Activated T-helper 17 cell treated with anti-CD3 and anti-CD28 coated beads, Interleukin-2, amount 50 U/mL, for 72 hours (primary cell): ENCODE results near the gene CORO2B. TPM values are rescaled to one million over a fixed set of nuclear protein-coding genes. Genes with fewer than 3 reads are reported as not detected.

Source experiments
- ATAC-seq: fragments of 150-1000 bp; cut with Tn5 transposase; replicated peaks from 2 replicates; pipeline ENCODE4 v1.10.0; 2021; ENCODE audit warnings: mild to moderate bottlenecking, moderate library complexity
- H3K27ac Mint-ChIP-seq: one replicate; pipeline ENCODE4 v1.8.0; 2022; ENCODE audit warnings: mixed read lengths
- H3K27me3 Mint-ChIP-seq: one replicate; pipeline ENCODE4 v1.8.0; 2022; ENCODE audit warnings: mixed read lengths
- H3K36me3 Mint-ChIP-seq: one replicate; pipeline ENCODE4 v1.8.0; 2022; ENCODE audit warnings: low read depth, mild to moderate bottlenecking, mixed read lengths
- H3K4me1 Mint-ChIP-seq: one replicate; pipeline ENCODE4 v1.8.0; 2022; ENCODE audit warnings: mixed read lengths
- H3K4me3 Mint-ChIP-seq: one replicate; pipeline ENCODE4 v1.8.0; 2022; ENCODE audit warnings: mild to moderate bottlenecking, mixed read lengths
- H3K9me3 Mint-ChIP-seq: one replicate; pipeline ENCODE4 v1.8.0; 2022; ENCODE audit warnings: mixed read lengths
- total RNA-seq, 2 donors: library from RNA; stranded (reverse); gene quantifications; one replicate each; pipeline ENCODE4 v1.2.3, GENCODE V29; 2022

The CORO2B gene
- total RNA-seq, 2 donors from 2014 or later, result 0.26 TPM; not detected in 1

DNA sequence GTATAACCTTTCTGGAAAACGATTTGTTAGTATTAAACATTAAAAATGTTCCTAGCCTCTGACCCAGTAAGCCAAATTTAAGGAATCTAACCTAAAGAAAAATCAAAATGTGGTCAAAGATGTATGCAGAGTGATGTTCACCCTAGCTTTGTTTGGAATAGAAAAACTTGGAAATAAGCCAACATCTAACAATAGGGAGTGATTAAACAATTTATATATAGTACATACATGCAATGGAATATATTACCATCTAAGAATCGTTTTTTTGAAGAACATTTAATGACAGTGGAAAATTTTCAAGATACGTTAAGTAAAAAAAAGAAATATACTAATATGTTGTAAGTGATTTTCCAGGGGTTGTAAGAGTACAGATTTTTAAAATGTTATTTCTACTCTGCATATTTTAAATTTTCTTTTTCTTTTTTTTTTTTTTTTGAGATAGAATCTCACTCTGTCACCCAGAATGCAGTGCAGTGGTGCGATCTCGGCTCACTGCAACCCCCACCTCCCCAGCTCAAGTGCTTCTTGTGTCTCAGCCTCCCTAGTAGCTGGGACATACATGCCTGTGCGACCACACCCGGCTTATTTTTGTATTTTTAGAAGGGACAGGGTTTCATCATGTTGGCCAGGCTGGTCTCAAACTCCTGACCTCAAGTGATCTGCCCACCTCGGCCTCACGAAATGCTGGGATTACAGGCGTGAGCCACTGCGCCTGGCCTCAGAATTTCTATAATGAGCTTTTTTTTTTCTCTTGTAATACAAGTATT, 187.0 kb downstream of the CORO2B start:
- no peaks in the 10 kb centered on the region for H3K4me1 Mint-ChIP-seq
- H3K4me3 Mint-ChIP-seq, result no peak overlapping the region
- H3K27me3 Mint-ChIP-seq, result peaks cover 6% of the 10 kb centered on the region
- ATAC-seq, result no peak
- H3K9me3 Mint-ChIP-seq, result no peaks in the 10 kb centered on the region
- H3K27ac Mint-ChIP-seq, result no peak overlapping the region
- H3K36me3 Mint-ChIP-seq, result no peaks in the 10 kb centered on the region

DNA sequence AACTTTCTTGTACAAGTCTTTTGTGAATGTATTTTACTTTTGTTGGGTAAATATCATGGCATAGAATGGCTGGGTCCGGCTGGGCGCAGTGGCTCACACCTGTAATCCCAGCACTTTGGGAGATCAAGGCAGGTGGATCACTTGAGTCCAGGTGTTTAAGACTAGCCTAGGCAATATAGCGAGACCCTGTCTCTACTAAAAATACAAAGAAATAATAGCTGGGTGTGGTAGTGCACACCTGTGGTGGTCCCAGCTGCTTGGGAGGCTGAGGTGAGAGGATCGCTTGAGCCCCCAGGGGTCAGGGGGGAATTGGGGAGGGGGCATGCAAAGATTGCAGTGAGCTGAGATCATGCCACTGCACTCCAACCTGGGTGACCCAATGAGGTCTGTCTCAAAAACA, 189.0 kb downstream of the CORO2B start:
- Mint-ChIP-seq H3K27me3 (peaks cover 6% of the 10 kb centered on the region), H3K9me3 (no peaks in the 10 kb centered on the region), H3K4me1 (peaks cover 6% of the 10 kb centered on the region), H3K4me3 (no peak overlapping the region), H3K36me3 (no peaks in the 10 kb centered on the region), H3K27ac (no peak overlapping the region)
- ATAC-seq, result no peak

DNA sequence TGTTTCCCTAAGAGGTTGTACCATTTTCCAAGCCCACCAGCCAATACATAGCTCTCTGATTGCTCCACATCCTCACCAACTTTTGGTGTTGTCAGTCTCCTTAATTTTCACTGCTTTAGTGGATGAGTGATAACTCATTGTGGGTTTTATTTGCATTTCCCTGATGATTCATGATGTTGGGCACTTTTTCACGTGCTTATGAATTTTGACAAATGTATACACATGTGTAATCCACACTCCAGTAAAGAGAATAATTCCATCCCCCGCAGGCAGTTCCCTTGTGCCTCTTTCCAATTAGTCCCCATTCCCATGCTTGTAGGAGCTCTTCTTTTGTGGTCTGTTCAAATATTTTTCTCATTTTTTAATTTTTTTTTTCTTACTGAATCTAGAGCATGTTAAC, 189.5 kb downstream of the CORO2B start:
- no peak overlapping the region for H3K27ac Mint-ChIP-seq
- peaks cover 6% of the 10 kb centered on the region for H3K27me3 Mint-ChIP-seq
- H3K4me1 Mint-ChIP-seq, result peaks cover 6% of the 10 kb centered on the region
- no peak overlapping the region for H3K4me3 Mint-ChIP-seq
- ATAC-seq, result peak; percentile 52
- H3K9me3 Mint-ChIP-seq, result no peaks in the 10 kb centered on the region
- H3K36me3 Mint-ChIP-seq, result no peaks in the 10 kb centered on the region

DNA sequence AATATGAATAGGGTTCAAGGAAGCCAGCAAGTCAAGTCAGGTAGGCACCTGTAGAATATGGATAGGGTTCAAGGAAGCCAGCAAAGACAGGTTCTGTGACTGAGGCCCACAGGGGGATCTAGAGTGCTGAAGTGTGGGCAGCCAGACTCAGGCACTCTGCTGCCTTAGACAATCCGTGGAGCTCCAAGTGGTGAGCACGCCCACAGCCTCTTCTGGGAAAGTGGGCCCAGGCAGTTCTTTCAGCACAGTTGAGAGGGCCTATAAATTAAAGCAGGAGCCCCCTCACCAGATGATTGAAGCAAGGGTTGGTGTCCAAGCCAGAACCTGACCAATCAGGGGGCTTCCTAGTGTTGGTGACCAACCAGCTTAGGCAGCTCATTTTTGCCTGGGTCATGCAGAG, 190.9 kb downstream of the CORO2B start:
- no peak for ATAC-seq
- no peaks in the 10 kb centered on the region for H3K9me3 Mint-ChIP-seq
- no peaks in the 10 kb centered on the region for H3K36me3 Mint-ChIP-seq
- H3K27ac Mint-ChIP-seq, result no peak overlapping the region
- H3K27me3 Mint-ChIP-seq, result peaks cover 3% of the 10 kb centered on the region
- peaks cover 6% of the 10 kb centered on the region for H3K4me1 Mint-ChIP-seq
- H3K4me3 Mint-ChIP-seq, result no peak overlapping the region

DNA sequence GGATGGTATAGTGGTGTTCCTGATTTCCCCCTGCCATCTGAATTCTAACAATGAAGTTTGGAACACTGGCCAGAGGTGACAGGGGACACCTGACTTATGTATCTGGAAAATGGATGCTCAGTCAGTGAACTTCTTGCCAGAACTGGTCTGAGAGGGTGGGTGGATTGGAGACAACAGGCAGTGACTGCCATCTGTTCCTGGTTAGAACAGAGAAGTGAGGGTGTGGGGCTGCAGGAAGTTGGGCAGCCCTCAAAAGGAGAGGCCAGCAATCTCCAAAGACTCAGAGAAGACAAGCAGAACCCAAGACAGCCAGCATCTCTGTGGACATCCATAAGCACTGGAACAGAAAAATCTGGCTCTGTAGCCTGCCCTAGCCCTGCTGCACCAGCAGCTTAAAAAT, 191.4 kb downstream of the CORO2B start:
- Mint-ChIP-seq H3K27ac (no peak overlapping the region), H3K36me3 (no peaks in the 10 kb centered on the region), H3K9me3 (no peaks in the 10 kb centered on the region), H3K4me1 (peaks cover 6% of the 10 kb centered on the region), H3K27me3 (peaks cover under 1% of the 10 kb centered on the region), H3K4me3 (no peak overlapping the region)
- no peak for ATAC-seq

DNA sequence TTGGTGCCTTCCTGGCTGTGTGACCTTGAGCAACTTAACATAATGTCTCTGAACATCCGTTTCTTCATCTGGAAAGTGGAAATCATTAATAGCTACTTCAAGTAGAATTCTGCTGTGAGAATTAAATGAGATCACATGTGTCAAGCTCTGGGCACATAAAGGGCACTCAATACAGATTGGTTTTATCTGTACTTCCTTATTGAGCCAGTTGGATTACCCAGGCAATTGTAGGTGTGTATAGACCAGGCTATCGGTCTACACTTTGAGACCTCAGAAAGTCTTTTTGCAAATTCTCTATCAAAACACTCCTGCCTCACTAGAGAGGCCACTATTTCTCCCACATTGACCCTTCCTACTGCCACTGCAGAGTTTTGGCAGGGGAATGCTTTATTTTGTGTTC, 194.2 kb downstream of the CORO2B start:
- ATAC-seq, result no peak
- Mint-ChIP-seq H3K27me3 (no peaks in the 10 kb centered on the region), H3K9me3 (no peaks in the 10 kb centered on the region), H3K27ac (no peak overlapping the region), H3K4me3 (no peak overlapping the region), H3K4me1 (peaks cover 6% of the 10 kb centered on the region), H3K36me3 (peaks cover 8% of the 10 kb centered on the region)

DNA sequence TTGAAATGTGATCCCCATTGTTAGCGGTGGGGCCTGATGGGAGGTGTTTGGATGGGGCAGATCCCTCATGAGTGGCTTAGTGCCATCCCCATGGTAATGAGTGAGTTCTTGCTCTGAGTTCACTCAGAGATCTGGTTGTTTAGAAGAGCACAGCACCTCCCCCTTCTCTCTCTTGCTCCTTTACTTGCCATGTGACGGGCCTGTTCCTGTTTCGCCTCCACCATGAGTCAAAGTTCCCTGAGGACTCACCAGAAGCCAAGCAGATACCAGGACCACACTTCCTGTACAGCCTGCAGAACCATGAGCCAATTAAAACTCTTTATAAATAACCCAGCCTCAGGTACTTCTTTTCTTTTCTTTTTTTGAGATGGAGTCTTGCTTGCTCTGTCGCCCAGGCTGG, 195.3 kb downstream of the CORO2B start:
- H3K9me3 Mint-ChIP-seq, result no peaks in the 10 kb centered on the region
- peaks cover 6% of the 10 kb centered on the region for H3K4me1 Mint-ChIP-seq
- ATAC-seq, result peak; percentile 11

DNA sequence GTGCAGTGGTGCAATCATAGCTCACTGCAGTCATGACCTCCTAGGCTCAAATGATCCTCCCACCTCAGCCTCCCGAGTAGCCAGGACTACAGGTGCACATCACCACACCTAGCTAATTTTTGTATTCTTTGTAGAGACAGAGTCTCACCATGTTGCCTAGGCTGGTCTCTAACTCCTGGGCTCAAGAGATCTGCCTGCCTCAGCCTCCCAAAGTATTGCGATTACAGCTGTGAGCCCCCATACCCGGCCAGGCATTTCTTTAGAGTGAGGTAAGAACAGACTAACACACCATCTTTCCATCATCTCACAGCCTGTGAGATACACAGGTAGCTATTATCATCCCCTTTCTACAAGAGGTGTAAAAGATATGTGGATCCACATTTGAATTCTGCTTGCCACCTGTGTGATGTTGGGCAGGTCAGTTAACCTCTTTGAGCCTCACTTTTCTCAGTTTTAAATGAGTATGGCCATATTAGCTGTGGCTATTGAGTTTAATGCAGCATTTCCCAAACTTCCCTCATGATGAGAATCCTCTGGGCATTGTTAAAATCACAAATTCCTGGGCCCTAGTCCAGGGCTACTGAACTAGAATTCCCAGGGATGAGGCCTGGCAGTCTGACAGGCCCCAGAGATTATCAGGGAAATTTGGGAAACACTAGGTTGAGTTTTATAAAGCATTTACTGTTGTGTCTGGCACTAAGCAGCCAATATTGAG, 195.9 kb downstream of the CORO2B start:
- H3K4me1 Mint-ChIP-seq, result peaks cover 6% of the 10 kb centered on the region
- ATAC-seq, result no peak
- H3K27ac Mint-ChIP-seq, result no peak overlapping the region

More for the DNA sequence above, 195.3 kb downstream of the CORO2B start:
- H3K4me3 Mint-ChIP-seq, result no peak overlapping the region
- H3K27me3 Mint-ChIP-seq, result no peaks in the 10 kb centered on the region
- H3K27ac Mint-ChIP-seq, result no peak overlapping the region
- H3K36me3 Mint-ChIP-seq, result peaks cover 19% of the 10 kb centered on the region

DNA sequence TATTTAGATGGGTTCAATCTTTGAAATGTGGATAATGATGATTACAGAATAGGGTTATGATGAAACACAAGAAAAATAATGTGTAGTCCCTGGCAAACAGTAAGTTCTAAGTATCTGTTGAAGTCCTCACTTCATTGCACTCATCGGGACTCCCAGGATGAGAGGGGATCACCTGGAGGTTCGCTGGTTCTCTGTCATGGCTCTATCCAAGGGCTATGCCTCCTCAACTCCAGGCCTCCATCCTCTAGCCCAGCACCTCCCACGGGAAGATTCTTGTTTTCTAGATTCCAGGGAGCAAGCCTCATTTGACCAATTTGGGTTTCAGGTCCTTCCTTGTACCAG, 196.4 kb downstream of the CORO2B start:
- H3K9me3 Mint-ChIP-seq, result no peaks in the 10 kb centered on the region
- H3K36me3 Mint-ChIP-seq, result peaks cover 30% of the 10 kb centered on the region
- no peak overlapping the region for H3K27ac Mint-ChIP-seq
- H3K4me3 Mint-ChIP-seq, result no peak overlapping the region
- H3K27me3 Mint-ChIP-seq, result no peaks in the 10 kb centered on the region
- no peak for ATAC-seq
- peaks cover 6% of the 10 kb centered on the region for H3K4me1 Mint-ChIP-seq

More for the DNA sequence above, 195.9 kb downstream of the CORO2B start:
- Mint-ChIP-seq H3K36me3 (peaks cover 24% of the 10 kb centered on the region), H3K27me3 (no peaks in the 10 kb centered on the region), H3K9me3 (no peaks in the 10 kb centered on the region), H3K4me3 (no peak overlapping the region)

DNA sequence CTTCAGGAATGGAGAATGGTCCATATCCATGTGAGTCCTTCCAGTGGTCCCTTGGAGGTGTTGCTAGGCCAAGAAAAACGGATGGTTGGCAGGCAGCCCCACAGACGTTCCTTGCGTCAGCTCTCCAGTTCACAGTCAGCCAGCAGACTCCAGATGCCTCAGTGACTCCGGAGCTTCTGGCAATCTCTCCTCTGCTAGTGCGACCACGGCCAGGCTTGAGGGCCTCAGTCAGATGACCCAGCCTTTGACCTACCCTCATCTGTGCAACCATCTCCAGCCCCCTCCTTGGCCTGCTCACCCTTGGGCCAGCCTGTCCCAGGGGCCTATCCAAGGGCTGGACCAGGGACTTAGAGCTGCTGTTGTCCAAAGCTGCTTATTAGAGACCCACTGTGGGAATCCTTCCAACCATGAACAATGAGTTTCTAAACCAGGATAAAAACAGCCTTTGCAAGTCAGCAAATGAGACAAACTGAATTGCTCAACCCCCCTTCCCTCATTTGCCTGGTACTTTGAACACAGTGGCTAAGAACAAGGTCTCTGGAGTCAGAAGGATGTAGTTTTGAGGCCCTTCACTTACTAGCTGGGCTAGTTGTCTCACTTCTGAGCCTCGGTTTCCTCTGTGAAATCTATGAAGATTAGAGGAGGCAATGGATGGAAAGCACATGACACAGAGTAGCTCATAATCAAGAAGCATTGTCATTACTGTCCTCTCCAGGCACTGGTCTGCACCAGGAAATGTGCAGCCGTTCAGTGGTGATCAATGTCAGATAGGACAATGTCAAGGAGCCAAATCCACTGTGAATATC, 197.1 kb downstream of the CORO2B start:
- no peak for ATAC-seq
- peaks cover 6% of the 10 kb centered on the region for H3K4me1 Mint-ChIP-seq
- no peaks in the 10 kb centered on the region for H3K27me3 Mint-ChIP-seq
- peaks cover 36% of the 10 kb centered on the region for H3K36me3 Mint-ChIP-seq
- no peak overlapping the region for H3K4me3 Mint-ChIP-seq
- no peak overlapping the region for H3K27ac Mint-ChIP-seq
- no peaks in the 10 kb centered on the region for H3K9me3 Mint-ChIP-seq

DNA sequence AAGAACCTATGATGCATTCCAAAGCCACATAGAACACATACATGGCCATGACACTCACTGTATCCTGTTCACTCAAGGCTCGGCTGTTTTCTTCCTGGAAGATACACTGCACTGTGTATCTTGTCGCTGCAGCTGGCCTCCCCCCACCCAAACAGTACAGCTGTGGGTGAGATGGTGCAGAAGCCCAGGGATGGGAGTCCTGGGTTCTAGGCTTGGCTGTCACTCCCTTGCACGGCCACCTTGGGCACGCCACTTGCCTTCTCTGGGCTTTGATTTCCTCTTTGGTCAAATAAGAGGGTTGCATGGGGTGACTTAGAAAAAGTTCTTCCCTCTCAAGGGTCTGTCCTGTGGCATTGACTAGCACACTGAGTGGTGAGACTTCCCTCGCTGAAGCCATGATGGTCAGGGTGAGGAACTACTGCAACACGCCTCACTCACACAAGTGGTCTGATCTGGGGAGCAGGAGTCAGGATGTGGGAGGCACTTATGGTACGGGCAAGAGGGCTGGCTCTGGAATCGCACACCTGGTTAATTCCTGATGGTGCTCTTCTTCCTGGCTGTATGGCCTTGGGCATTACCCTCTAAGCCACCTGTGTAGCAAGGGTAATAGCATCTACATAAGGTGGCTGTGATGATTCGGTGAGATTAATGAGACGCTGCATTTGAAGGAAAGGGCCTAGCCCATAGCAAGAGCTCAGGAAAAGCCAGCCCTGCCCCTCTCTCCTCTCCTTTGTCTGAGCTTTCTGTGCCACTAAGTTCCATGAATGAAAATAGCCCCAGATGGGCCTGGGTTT, 197.9 kb downstream of the CORO2B start:
- Mint-ChIP-seq H3K27me3 (no peaks in the 10 kb centered on the region), H3K36me3 (peaks cover 43% of the 10 kb centered on the region), H3K4me1 (peaks cover 4% of the 10 kb centered on the region), H3K4me3 (no peak overlapping the region), H3K27ac (no peak overlapping the region), H3K9me3 (no peaks in the 10 kb centered on the region)
- ATAC-seq, result no peak
